HUES64 (cell line): ENCODE measurements around the gene ZMIZ2.
A peak's percentile ranks its signal among the peaks of the same experiment; 100 is the strongest.
"Not testable (repeated sequence)": the region's sequence is repeated elsewhere in the genome, so short reads cannot be mapped to it uniquely, and the experiment has no call there.

Experiments used
- H3K27ac ChIP-seq: 2 replicates; pipeline ENCODE4 v1.7.0; 2013; ENCODE audit warnings: low read depth, low read length, inconsistent platforms
- H3K27me3 ChIP-seq: 2 replicates; pipeline ENCODE4 v1.6.1; 2013; ENCODE audit warnings: mild to moderate bottlenecking, low read length; ENCODE audit not compliant: insufficient read depth
- H3K36me3 ChIP-seq: 2 replicates; pipeline ENCODE4 v1.6.1; 2013; ENCODE audit warnings: mild to moderate bottlenecking, low read length; ENCODE audit not compliant: insufficient read depth
- H3K4me1 ChIP-seq: 2 replicates; pipeline ENCODE4 v1.6.1; 2013; ENCODE audit warnings: mild to moderate bottlenecking, low read length, moderate library complexity; ENCODE audit not compliant: insufficient read depth
- H3K4me3 ChIP-seq: 2 replicates; pipeline ENCODE4 v1.5.1; 2013; ENCODE audit warnings: mild to moderate bottlenecking, low read length, moderate library complexity
- H3K9ac ChIP-seq: 2 replicates; pipeline ENCODE4 v1.6.1; 2013; ENCODE audit warnings: mild to moderate bottlenecking, low read depth, low read length
- H3K9me3 ChIP-seq: 2 replicates; pipeline ENCODE4 v1.6.1; 2013; ENCODE audit warnings: low read depth, low read length; ENCODE audit not compliant: insufficient read depth
- WGBS: fragments of 150-250, 120-280 bp; methylation state at CpG from one replicate; pipeline ENCODE4 v1.1.7; 2013; ENCODE audit warnings: missing lambda C conversion rate; 5-methylcytosine and 5-hydroxymethylcytosine counted together

Gene ZMIZ2

GRCh38 chr7:44784364-44784763 is 35.7 kb downstream of the ZMIZ2 start:
- 77% methylated on average over 1 of the region's 1 CpG for WGBS
- H3K9me3 ChIP-seq, result no peaks in the 10 kb centered on the region
- no peak overlapping the region for H3K9ac ChIP-seq
- H3K27ac ChIP-seq, result no peak overlapping the region
- no peaks in the 10 kb centered on the region for H3K36me3 ChIP-seq
- H3K4me1 ChIP-seq, result no peaks in the 10 kb centered on the region
- no peaks in the 10 kb centered on the region for H3K27me3 ChIP-seq
- no peak overlapping the region for H3K4me3 ChIP-seq

- WGBS, result 95% methylated on average over 3 of the region's 3 CpGs
- not testable (repeated sequence) for H3K27ac ChIP-seq, H3K9me3 ChIP-seq, H3K4me1 ChIP-seq, H3K36me3 ChIP-seq, H3K4me3 ChIP-seq, H3K27me3 ChIP-seq, H3K9ac ChIP-seq
Measured at GRCh38 chr7:44785218-44785617, 36.6 kb downstream of the ZMIZ2 start.

GRCh38 chr7:44787041-44787440 is 38.4 kb downstream of the ZMIZ2 start:
- Histone ChIP-seq H3K27ac (no peak overlapping the region), H3K4me3 (no peak overlapping the region), H3K9ac (no peak overlapping the region), H3K27me3 (no peaks in the 10 kb centered on the region), H3K4me1 (no peaks in the 10 kb centered on the region), H3K36me3 (no peaks in the 10 kb centered on the region), H3K9me3 (no peaks in the 10 kb centered on the region)
- 52% methylated on average over 4 of the region's 4 CpGs for WGBS

- Histone ChIP-seq H3K36me3 (no peaks in the 10 kb centered on the region), H3K27me3 (no peaks in the 10 kb centered on the region), H3K27ac (no peak overlapping the region), H3K4me3 (no peak overlapping the region), H3K9ac (no peak overlapping the region), H3K9me3 (no peaks in the 10 kb centered on the region), H3K4me1 (no peaks in the 10 kb centered on the region)
- WGBS, result 92% methylated on average over 3 of the region's 3 CpGs
Measured at GRCh38 chr7:44787762-44788161, 39.1 kb downstream of the ZMIZ2 start.

GRCh38 chr7:44789990-44790389 is 41.3 kb downstream of the ZMIZ2 start:
- H3K9ac ChIP-seq, result no peak overlapping the region
- H3K9me3 ChIP-seq, result no peaks in the 10 kb centered on the region
- H3K36me3 ChIP-seq, result no peaks in the 10 kb centered on the region
- WGBS, result 96% methylated on average over 4 of the region's 5 CpGs
- H3K27me3 ChIP-seq, result no peaks in the 10 kb centered on the region
- H3K4me1 ChIP-seq, result no peaks in the 10 kb centered on the region
- no peak overlapping the region for H3K4me3 ChIP-seq
- no peak overlapping the region for H3K27ac ChIP-seq

GRCh38 chr7:44791278-44792219 is 42.9 kb downstream of the ZMIZ2 start:
- H3K9me3 ChIP-seq, result no peaks in the 10 kb centered on the region
- H3K27ac ChIP-seq, result no peak overlapping the region
- H3K9ac ChIP-seq, result no peak overlapping the region
- H3K27me3 ChIP-seq, result no peaks in the 10 kb centered on the region
- no peaks in the 10 kb centered on the region for H3K36me3 ChIP-seq
- no peak overlapping the region for H3K4me3 ChIP-seq
- no peaks in the 10 kb centered on the region for H3K4me1 ChIP-seq
- 89% methylated on average over 8 of the region's 8 CpGs for WGBS

- no peak overlapping the region for H3K4me3 ChIP-seq
- H3K27me3 ChIP-seq, result no peaks in the 10 kb centered on the region
- 88% methylated on average over 4 of the region's 5 CpGs for WGBS
- no peaks in the 10 kb centered on the region for H3K9me3 ChIP-seq
- no peak overlapping the region for H3K9ac ChIP-seq
- peaks cover 5% of the 10 kb centered on the region for H3K4me1 ChIP-seq
- no peak overlapping the region for H3K27ac ChIP-seq
- peaks cover 15% of the 10 kb centered on the region for H3K36me3 ChIP-seq
Measured at GRCh38 chr7:44793919-44794318, 45.3 kb downstream of the ZMIZ2 start.

GRCh38 chr7:44794331-44794730 is 45.7 kb downstream of the ZMIZ2 start:
- no peak overlapping the region for H3K9ac ChIP-seq
- no peak overlapping the region for H3K27ac ChIP-seq
- H3K4me3 ChIP-seq, result no peak overlapping the region
- no peaks in the 10 kb centered on the region for H3K27me3 ChIP-seq
- peaks cover 6% of the 10 kb centered on the region for H3K4me1 ChIP-seq
- no peaks in the 10 kb centered on the region for H3K9me3 ChIP-seq
- peaks cover 19% of the 10 kb centered on the region for H3K36me3 ChIP-seq
- 90% methylated on average over 3 of the region's 3 CpGs for WGBS

- peaks cover 6% of the 10 kb centered on the region for H3K4me1 ChIP-seq
- peak overlapping the region; percentile 94 for H3K27ac ChIP-seq
- H3K9me3 ChIP-seq, result no peaks in the 10 kb centered on the region
- H3K27me3 ChIP-seq, result no peaks in the 10 kb centered on the region
- H3K9ac ChIP-seq, result peak overlapping the region; percentile 83
- H3K4me3 ChIP-seq, result peak overlapping the region; percentile 94
- peaks cover 35% of the 10 kb centered on the region for H3K36me3 ChIP-seq
- WGBS, result under 1% methylated on average over 59 of the region's 59 CpGs
Measured at GRCh38 chr7:44796034-44796503, 47.4 kb downstream of the ZMIZ2 start.

GRCh38 chr7:44796504-44797328 is 48.1 kb downstream of the ZMIZ2 start, which contains the start of gene PPIA:
Gene PPIA (plus strand): TSS chr7:44796681. CDS start chr7:44796725, 44 bp downstream.
- peaks cover 6% of the 10 kb centered on the region for H3K4me1 ChIP-seq
- WGBS, result under 1% methylated on average over 99 of the region's 99 CpGs
- H3K9ac ChIP-seq, result peak within 1 kb of the TSS; percentile 100
- H3K27ac ChIP-seq, result peak within 1 kb of the TSS; percentile 94
- peaks cover 41% of the 10 kb centered on the region for H3K36me3 ChIP-seq
- no peaks in the 10 kb centered on the region for H3K9me3 ChIP-seq
- no peaks in the 10 kb centered on the region for H3K27me3 ChIP-seq
- H3K4me3 ChIP-seq, result peak within 1 kb of the TSS; percentile 94
